ENCODE results near the gene TESK1.
A peak's percentile ranks its signal among the peaks of the same experiment; 100 is the strongest.

TESK1 gene

GRCh38 chr9:35566417-35566816, 38.6 kb upstream of the TESK1 start:
- TF ChIP-seq CREB1 (IDR thresholded peaks at IDR 0.05; ENCODE audit: low read depth) (no peak), TCF12 (IDR thresholded peaks at IDR 0.05; ENCODE audit: low read depth) (no peak), USF1 (IDR thresholded peaks at IDR 0.05) (no peak), RAD21 (IDR thresholded peaks at IDR 0.05; ENCODE audit: low read depth) (no peak), NFIC (IDR thresholded peaks at IDR 0.05) (no peak)

GRCh38 chr9:35568196-35568595, 36.9 kb upstream of the TESK1 start:
- no peak for TF ChIP-seq CREB1 (IDR thresholded peaks at IDR 0.05; ENCODE audit: low read depth)
- TF ChIP-seq TAF1 (IDR thresholded peaks at IDR 0.05; ENCODE audit: low read depth) = no peak
- peak; percentile 12; the same call in 1 of the 2 replicates for TF ChIP-seq RAD21 (IDR thresholded peaks at IDR 0.05; ENCODE audit: low read depth)

- TF ChIP-seq TAF1 (IDR thresholded peaks at IDR 0.05; ENCODE audit: low read depth) = no peak
- TF ChIP-seq MAX (IDR thresholded peaks at IDR 0.05) = no peak
- no peak for TF ChIP-seq CEBPB (IDR thresholded peaks at IDR 0.05)
- TF ChIP-seq CREB1 (IDR thresholded peaks at IDR 0.05; ENCODE audit: low read depth) = no peak
- no peak for TF ChIP-seq EGR1 (IDR thresholded peaks at IDR 0.05)
- TF ChIP-seq TCF12 (IDR thresholded peaks at IDR 0.05; ENCODE audit: low read depth) = no peak
- no peak for TF ChIP-seq FOXM1 (IDR thresholded peaks at IDR 0.05; ENCODE audit: borderline replicate concordance, low read depth)
- TF ChIP-seq REST (IDR thresholded peaks at IDR 0.05; ENCODE audit: low read depth) = no peak
These were observed 35.9 kb upstream of the TESK1 start for GRCh38 chr9:35569206-35569605.

DNA sequence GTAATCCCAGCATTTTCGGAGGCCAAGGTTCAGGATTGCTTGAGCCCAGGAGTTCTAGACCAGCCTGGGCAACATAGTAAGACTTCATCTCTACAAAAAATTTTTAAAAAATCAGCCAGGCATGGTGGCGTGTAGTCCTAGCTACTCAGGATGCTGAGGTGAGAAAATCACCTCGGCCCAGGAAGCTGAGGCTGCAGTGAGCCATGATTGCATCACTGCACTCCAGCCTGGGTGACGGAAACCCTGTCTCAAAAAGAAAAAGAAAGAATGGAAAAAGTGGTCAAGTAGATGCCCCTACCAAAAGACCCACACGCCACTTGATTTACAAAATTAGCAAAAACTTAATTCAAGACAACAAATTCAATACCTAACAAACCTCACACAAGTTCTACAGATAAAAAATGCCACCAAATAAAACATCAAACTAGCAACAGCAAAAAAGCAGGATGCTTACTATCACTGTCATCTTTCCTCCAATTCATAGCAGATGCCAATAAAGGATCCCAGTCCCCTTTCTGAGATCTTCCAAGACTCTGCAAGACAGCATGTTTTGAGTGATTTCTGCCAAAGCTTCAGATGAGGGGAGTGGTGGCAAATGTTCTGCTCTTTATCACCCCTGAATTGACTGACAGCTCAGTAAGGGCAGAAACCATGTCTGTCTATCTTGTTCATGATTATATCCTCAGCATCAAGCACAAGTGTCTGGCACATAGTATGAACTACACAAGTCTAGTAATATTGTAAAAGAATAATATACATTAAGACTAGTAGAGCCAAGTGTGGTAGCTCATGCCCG, 34.2 kb upstream of the TESK1 start:
- TF ChIP-seq FOXM1 (IDR thresholded peaks at IDR 0.05; ENCODE audit: borderline replicate concordance, low read depth) = no peak
- no peak for TF ChIP-seq CREB1 (IDR thresholded peaks at IDR 0.05; ENCODE audit: low read depth)
- no peak for TF ChIP-seq YY1 (IDR thresholded peaks at IDR 0.05; ENCODE audit: low read depth)
- TF ChIP-seq NFIC (IDR thresholded peaks at IDR 0.05) = no peak
- no peak for TF ChIP-seq USF1 (IDR thresholded peaks at IDR 0.05)
- no peak for TF ChIP-seq ZBTB7A (IDR thresholded peaks at IDR 0.05; ENCODE audit: low read depth)
- TF ChIP-seq CEBPB (IDR thresholded peaks at IDR 0.05) = no peak
- TF ChIP-seq MAX (IDR thresholded peaks at IDR 0.05) = no peak
- TF ChIP-seq TEAD4 (IDR thresholded peaks at IDR 0.05) = no peak
- no peak for TF ChIP-seq EGR1 (IDR thresholded peaks at IDR 0.05)
- TF ChIP-seq TCF12 (IDR thresholded peaks at IDR 0.05; ENCODE audit: low read depth) = no peak
- no peak for TF ChIP-seq EP300 (IDR thresholded peaks at IDR 0.05; ENCODE audit: borderline replicate concordance)
- no peak for TF ChIP-seq REST (IDR thresholded peaks at IDR 0.05; ENCODE audit: low read depth)
- TF ChIP-seq TAF1 (IDR thresholded peaks at IDR 0.05; ENCODE audit: low read depth) = no peak
- no peak for TF ChIP-seq RAD21 (IDR thresholded peaks at IDR 0.05; ENCODE audit: low read depth)

GRCh38 chr9:35574578-35575122, 30.4 kb upstream of the TESK1 start:
- TF ChIP-seq FOXM1 (IDR thresholded peaks at IDR 0.05; ENCODE audit: borderline replicate concordance, low read depth) (no peak), ZBTB7A (IDR thresholded peaks at IDR 0.05; ENCODE audit: low read depth) (no peak), TEAD4 (IDR thresholded peaks at IDR 0.05) (no peak), MAX (IDR thresholded peaks at IDR 0.05) (no peak), EP300 (IDR thresholded peaks at IDR 0.05; ENCODE audit: borderline replicate concordance) (no peak), CREB1 (IDR thresholded peaks at IDR 0.05; ENCODE audit: low read depth) (no peak), YY1 (IDR thresholded peaks at IDR 0.05; ENCODE audit: low read depth) (no peak), TCF12 (IDR thresholded peaks at IDR 0.05; ENCODE audit: low read depth) (no peak), CEBPB (IDR thresholded peaks at IDR 0.05) (no peak), USF1 (IDR thresholded peaks at IDR 0.05) (no peak), RAD21 (IDR thresholded peaks at IDR 0.05; ENCODE audit: low read depth) (no peak), EGR1 (IDR thresholded peaks at IDR 0.05) (no peak), NFIC (IDR thresholded peaks at IDR 0.05) (no peak), TAF1 (IDR thresholded peaks at IDR 0.05; ENCODE audit: low read depth) (no peak), REST (IDR thresholded peaks at IDR 0.05; ENCODE audit: low read depth) (no peak)
